GM19099 (cell line): ENCODE data around the gene ANKRD29.

Experiments
- POLR2A ChIP-seq: IDR thresholded peaks from 3 replicates; pipeline ENCODE4 v1.6.1; 2011; ENCODE audit warnings: low read depth; ENCODE audit not compliant: insufficient read length; ENCODE audit errors: extremely low read depth

ANKRD29 gene

GRCh38 chr18:23669202-23669766 is 6.6 kb upstream of the ANKRD29 start:
- no peak for TF ChIP-seq POLR2A

- TF ChIP-seq POLR2A = no peak
Measured at GRCh38 chr18:23668731-23669130, 6.0 kb upstream of the ANKRD29 start.

GRCh38 chr18:23667114-23667513 is 4.4 kb upstream of the ANKRD29 start:
- no peak for TF ChIP-seq POLR2A

GRCh38 chr18:23664674-23665073 is 2.0 kb upstream of the ANKRD29 start:
- TF ChIP-seq POLR2A = no peak

- no peak for TF ChIP-seq POLR2A
Measured at GRCh38 chr18:23661735-23662308, 889 bp downstream of the ANKRD29 start.

- TF ChIP-seq POLR2A = no peak
Measured at GRCh38 chr18:23658285-23658684, 4.4 kb downstream of the ANKRD29 start.

GRCh38 chr18:23652232-23652631 is 10.5 kb downstream of the ANKRD29 start:
- TF ChIP-seq POLR2A = no peak

GRCh38 chr18:23650968-23651927 is 11.5 kb downstream of the ANKRD29 start:
- no peak for TF ChIP-seq POLR2A

- TF ChIP-seq POLR2A = no peak
Measured at GRCh38 chr18:23648940-23649607, 13.6 kb downstream of the ANKRD29 start.

- TF ChIP-seq POLR2A = no peak
Measured at GRCh38 chr18:23648456-23648855, 14.3 kb downstream of the ANKRD29 start.

- no peak for TF ChIP-seq POLR2A
Measured at GRCh38 chr18:23646282-23646681, 16.4 kb downstream of the ANKRD29 start.

GRCh38 chr18:23645568-23646175 is 17.0 kb downstream of the ANKRD29 start:
- no peak for TF ChIP-seq POLR2A

GRCh38 chr18:23643815-23644490 is 18.8 kb downstream of the ANKRD29 start:
- no peak for TF ChIP-seq POLR2A

GRCh38 chr18:23641937-23642666 is 20.6 kb downstream of the ANKRD29 start:
- TF ChIP-seq POLR2A = no peak
